SU-DHL-6 (cell line): Measurements from ENCODE around the gene SMAD6.

Experiments
- EZH2phosphoT487 ChIP-seq: fragments of 200-600 bp; sonication (generic), shearing (Covaris generic); conservative IDR thresholded peaks from 2 replicates; pipeline ENCODE4 v1.6.1; 2018; ENCODE audit warnings: mild to moderate bottlenecking, antibody characterized with exemption, low read length, moderate library complexity, mixed read lengths
- TF ChIP-seq, protein P1 (sequence below): fragments of 200-600 bp; sonication (generic); IDR thresholded peaks from one replicate; pipeline ENCODE4 v1.5.1; 2017; ENCODE audit warnings: antibody characterized with exemption, mild to moderate bottlenecking, low read length, moderate library complexity; ENCODE audit not compliant: insufficient read depth, poor library complexity, severe bottlenecking

GRCh38 chr15:66760968-66761725 is 59.1 kb downstream of the SMAD6 start:
- TF ChIP-seq, protein P1, sequence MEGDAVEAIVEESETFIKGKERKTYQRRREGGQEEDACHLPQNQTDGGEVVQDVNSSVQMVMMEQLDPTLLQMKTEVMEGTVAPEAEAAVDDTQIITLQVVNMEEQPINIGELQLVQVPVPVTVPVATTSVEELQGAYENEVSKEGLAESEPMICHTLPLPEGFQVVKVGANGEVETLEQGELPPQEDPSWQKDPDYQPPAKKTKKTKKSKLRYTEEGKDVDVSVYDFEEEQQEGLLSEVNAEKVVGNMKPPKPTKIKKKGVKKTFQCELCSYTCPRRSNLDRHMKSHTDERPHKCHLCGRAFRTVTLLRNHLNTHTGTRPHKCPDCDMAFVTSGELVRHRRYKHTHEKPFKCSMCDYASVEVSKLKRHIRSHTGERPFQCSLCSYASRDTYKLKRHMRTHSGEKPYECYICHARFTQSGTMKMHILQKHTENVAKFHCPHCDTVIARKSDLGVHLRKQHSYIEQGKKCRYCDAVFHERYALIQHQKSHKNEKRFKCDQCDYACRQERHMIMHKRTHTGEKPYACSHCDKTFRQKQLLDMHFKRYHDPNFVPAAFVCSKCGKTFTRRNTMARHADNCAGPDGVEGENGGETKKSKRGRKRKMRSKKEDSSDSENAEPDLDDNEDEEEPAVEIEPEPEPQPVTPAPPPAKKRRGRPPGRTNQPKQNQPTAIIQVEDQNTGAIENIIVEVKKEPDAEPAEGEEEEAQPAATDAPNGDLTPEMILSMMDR = no peak
- no peak for TF ChIP-seq EZH2phosphoT487
